ENCODE results near the gene GSTM4. TPM values are rescaled to one million over a fixed set of nuclear protein-coding genes. Genes with fewer than 3 reads are reported as not detected.

Gene GSTM4
- total RNA-seq, 1 donor from 2014 or later: 12.7 TPM

DNA sequence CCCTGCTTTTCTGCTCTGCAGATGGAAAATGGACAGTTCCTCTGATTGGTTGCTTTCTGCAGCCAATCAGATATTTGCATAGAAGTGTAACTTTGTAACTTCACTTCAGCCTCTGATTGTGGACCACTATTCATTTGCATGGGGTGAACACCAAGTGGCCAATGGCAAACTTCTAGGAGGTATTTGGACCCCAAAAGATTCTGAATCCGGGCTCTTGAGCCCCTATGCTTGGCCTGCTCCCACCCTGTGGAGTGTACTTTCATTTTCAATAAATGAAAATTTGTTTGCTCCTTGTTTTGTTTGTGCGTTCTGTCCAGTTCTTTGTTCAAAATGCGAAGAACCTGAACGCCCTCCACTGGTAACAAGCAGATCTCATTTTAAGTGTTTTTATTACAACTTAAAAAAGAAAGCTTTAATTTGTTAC, 6.4 kb upstream of the GSTM4 start:
- no peak for DNase-seq (ENCODE audit: low read depth)
- no peaks in the 10 kb centered on the region for H3K27me3 ChIP-seq (ENCODE audit: control insufficient read depth, insufficient read depth, low read length)
- no peak overlapping the region for H3K4me3 ChIP-seq (ENCODE audit: low read depth, low read length)
- TF ChIP-seq, protein P1, sequence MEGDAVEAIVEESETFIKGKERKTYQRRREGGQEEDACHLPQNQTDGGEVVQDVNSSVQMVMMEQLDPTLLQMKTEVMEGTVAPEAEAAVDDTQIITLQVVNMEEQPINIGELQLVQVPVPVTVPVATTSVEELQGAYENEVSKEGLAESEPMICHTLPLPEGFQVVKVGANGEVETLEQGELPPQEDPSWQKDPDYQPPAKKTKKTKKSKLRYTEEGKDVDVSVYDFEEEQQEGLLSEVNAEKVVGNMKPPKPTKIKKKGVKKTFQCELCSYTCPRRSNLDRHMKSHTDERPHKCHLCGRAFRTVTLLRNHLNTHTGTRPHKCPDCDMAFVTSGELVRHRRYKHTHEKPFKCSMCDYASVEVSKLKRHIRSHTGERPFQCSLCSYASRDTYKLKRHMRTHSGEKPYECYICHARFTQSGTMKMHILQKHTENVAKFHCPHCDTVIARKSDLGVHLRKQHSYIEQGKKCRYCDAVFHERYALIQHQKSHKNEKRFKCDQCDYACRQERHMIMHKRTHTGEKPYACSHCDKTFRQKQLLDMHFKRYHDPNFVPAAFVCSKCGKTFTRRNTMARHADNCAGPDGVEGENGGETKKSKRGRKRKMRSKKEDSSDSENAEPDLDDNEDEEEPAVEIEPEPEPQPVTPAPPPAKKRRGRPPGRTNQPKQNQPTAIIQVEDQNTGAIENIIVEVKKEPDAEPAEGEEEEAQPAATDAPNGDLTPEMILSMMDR (IDR thresholded peaks at IDR 0.05; ENCODE audit: insufficient read depth, low read length, poor library complexity, severe bottlenecking): no peak
- H3K36me3 ChIP-seq (ENCODE audit: control insufficient read depth, insufficient read depth, low read length): no peaks in the 10 kb centered on the region

DNA sequence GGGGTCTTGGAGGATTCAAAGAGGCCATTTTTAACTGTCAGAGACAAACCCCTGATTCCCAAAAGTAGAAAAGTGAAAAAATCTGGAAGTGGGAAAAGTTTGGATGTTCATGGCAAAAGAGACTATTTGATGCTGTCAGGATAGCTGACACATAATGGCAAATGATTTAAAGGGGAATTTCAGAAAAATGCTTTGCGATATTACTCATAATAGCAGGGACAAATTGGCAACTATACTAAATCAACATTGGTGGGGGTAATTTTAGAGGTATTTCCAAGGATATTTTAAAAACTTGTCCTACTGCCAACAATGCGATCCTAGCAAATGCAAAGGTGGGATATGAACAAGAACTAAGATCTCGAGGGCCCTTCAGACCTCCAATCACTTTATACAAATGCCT, 5.3 kb upstream of the GSTM4 start:
- DNase-seq (ENCODE audit: low read depth): no peak
- Histone ChIP-seq H3K4me3 (ENCODE audit: low read depth, low read length) (no peak overlapping the region), H3K27me3 (ENCODE audit: control insufficient read depth, insufficient read depth, low read length) (no peaks in the 10 kb centered on the region), H3K36me3 (ENCODE audit: control insufficient read depth, insufficient read depth, low read length) (no peaks in the 10 kb centered on the region)
- TF ChIP-seq, protein P1 (IDR thresholded peaks at IDR 0.05; ENCODE audit: insufficient read depth, low read length, poor library complexity, severe bottlenecking): no peak

- no peak for DNase-seq (ENCODE audit: low read depth)
- H3K4me3 ChIP-seq (ENCODE audit: low read depth, low read length): no peak overlapping the region
These were observed 3.5 kb upstream of the GSTM4 start for GRCh38 chr1:109652402-109652801.

DNA sequence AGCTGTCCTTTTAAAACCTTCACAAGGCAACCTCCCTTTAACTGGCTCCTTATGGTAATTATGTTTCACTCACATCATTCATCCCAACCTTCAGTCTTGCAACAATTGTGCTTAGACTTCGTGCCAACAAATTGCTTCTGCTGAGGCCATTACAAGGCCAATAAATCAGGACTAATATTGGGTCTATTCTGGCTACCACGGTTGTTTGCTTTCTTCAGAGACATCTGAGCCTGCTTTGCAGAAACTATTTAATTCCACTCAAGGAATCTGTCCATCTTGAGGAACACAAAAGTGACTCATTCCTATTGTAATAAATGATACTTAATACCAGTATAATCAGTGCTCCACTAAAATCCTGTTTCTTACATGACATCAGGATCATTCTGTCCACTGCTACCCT, 2.6 kb upstream of the GSTM4 start:
- TF ChIP-seq, protein P1 (IDR thresholded peaks at IDR 0.05; ENCODE audit: insufficient read depth, low read length, poor library complexity, severe bottlenecking): no peak
- no peaks in the 10 kb centered on the region for H3K36me3 ChIP-seq (ENCODE audit: control insufficient read depth, insufficient read depth, low read length)

More at GRCh38 chr1:109652402-109652801, 3.5 kb upstream of the GSTM4 start:
- H3K36me3 ChIP-seq (ENCODE audit: control insufficient read depth, insufficient read depth, low read length): no peaks in the 10 kb centered on the region
- TF ChIP-seq, protein P1 (IDR thresholded peaks at IDR 0.05; ENCODE audit: insufficient read depth, low read length, poor library complexity, severe bottlenecking): no peak
- H3K27me3 ChIP-seq (ENCODE audit: control insufficient read depth, insufficient read depth, low read length): no peaks in the 10 kb centered on the region

DNA sequence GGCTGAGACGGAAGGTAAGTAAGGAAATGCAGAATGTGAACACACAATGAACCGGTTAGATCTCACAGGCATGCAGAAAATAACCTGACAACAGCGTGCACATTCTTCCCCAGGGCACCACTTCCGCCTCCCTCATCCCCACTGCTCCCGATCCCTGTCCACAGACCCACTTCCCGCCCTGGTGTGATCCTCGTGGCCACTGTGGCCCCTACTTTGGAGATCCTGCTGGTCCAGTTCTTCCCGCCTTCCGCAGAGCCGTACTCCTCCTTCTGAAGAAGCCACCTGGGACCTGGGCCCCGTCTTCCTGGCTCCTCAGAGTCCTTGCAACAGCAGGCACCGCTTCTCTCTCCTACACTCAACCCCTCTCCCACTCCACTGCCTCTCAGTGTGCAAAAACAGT, 1.4 kb upstream of the GSTM4 start:
- TF ChIP-seq, protein P1 (IDR thresholded peaks at IDR 0.05; ENCODE audit: insufficient read depth, low read length, poor library complexity, severe bottlenecking): no peak
- no peaks in the 10 kb centered on the region for H3K27me3 ChIP-seq (ENCODE audit: control insufficient read depth, insufficient read depth, low read length)
- no peak for DNase-seq (ENCODE audit: low read depth)

More for the DNA sequence above, 2.6 kb upstream of the GSTM4 start:
- DNase-seq (ENCODE audit: low read depth): no peak
- Histone ChIP-seq H3K27me3 (ENCODE audit: control insufficient read depth, insufficient read depth, low read length) (no peaks in the 10 kb centered on the region), H3K4me3 (ENCODE audit: low read depth, low read length) (no peak overlapping the region)

GRCh38 chr1:109657395-109657794, 1.5 kb downstream of the GSTM4 start:
- Histone ChIP-seq H3K36me3 (ENCODE audit: control insufficient read depth, insufficient read depth, low read length) (no peaks in the 10 kb centered on the region), H3K27me3 (ENCODE audit: control insufficient read depth, insufficient read depth, low read length) (no peaks in the 10 kb centered on the region), H3K4me3 (ENCODE audit: low read depth, low read length) (no peak overlapping the region)
- TF ChIP-seq, protein P1 (IDR thresholded peaks at IDR 0.05; ENCODE audit: insufficient read depth, low read length, poor library complexity, severe bottlenecking): no peak
- no peak for DNase-seq (ENCODE audit: low read depth)

More for the DNA sequence above, 1.4 kb upstream of the GSTM4 start:
- H3K36me3 ChIP-seq (ENCODE audit: control insufficient read depth, insufficient read depth, low read length): no peaks in the 10 kb centered on the region
- H3K4me3 ChIP-seq (ENCODE audit: low read depth, low read length): no peak overlapping the region
